Activated CD4-positive, alpha-beta T cell treated with anti-CD3 and anti-CD28 coated beads, Interleukin-2, amount 50 U/mL, for 48 hours (primary cell): Measurements from ENCODE around the gene RASGRP1.
A peak's percentile ranks its signal among the peaks of the same experiment; 100 is the strongest.

Experiments used
- DNase-seq, 2 experiments: peaks; one replicate each; pipeline ENCODE4 v3.0.0-alpha.2; 2020

The RASGRP1 gene

GRCh38 chr15:38535491-38536200, 29.0 kb downstream of the RASGRP1 start:
- DNase-seq = no peak

DNA sequence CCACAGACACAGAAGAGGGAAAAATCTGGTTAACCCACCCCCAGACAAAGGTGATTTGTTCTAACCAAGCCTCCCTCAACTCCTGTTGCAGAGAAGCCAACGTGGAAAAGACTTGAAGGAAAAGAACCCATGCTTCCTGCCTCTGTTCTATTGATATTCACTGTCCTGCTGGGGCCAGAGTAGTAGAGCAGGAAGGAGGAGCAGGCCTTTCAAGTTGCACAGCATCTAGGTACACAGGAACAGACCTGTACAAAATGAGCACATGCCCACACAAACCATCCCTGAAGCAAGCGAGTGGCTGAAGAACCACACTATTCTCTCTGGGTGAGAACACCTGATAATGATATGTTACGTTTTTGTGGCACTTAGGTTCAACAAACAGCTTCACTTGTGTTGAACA, 29.9 kb downstream of the RASGRP1 start:
- DNase-seq = no peak

GRCh38 chr15:38533926-38534325, 30.7 kb downstream of the RASGRP1 start:
- no peak for DNase-seq

DNA sequence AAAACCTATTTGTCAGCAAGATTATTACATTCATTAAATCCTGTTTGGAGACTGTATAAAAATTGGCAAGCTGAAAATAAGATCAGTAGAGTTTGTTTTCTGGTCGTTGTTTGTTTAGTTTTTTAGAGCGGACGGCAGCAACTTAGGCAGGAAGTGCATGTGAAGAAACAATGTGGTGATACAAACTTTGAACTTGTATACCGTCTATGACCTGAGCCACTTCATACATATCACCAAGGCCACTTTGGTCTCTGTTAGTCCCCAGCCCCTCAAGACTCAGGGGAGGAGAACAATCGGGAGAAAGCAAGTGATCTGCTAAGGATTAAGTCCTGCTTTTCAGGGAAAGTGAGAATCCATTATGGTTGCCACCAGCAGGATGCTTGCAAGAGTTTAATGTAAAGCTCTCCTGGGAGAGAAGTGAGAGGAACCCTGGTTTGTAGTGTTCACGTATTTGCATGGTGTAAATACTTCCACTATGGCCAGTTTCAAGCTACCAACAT, 31.1 kb downstream of the RASGRP1 start:
- no peak for DNase-seq

GRCh38 chr15:38532728-38533127, 31.9 kb downstream of the RASGRP1 start:
- DNase-seq = no peak

DNA sequence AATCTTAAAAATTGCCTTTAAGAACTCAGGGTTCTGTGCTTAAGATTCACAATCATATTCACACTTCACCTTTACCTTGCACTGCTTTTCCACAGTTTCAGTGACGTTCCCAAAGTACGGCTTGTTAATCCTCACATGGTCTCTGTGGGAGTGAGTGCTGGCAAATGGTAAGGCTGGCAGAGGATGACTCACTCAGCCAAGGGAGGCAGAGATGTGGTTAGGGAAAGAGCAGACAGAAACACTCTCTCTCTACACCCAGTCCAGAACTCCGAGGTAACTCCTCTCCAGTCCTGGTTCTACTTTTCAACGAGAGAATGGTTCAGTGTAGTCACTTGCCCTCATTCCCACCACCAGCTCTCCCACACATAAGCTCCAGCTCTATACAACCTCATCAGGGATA, 33.1 kb downstream of the RASGRP1 start:
- DNase-seq = no peak

GRCh38 chr15:38530113-38530512, 34.5 kb downstream of the RASGRP1 start:
- DNase-seq = peak; percentile 31 to 49

- DNase-seq = no peak
Measured at GRCh38 chr15:38528294-38528693, 36.3 kb downstream of the RASGRP1 start.

GRCh38 chr15:38526158-38526557, 38.5 kb downstream of the RASGRP1 start:
- no peak for DNase-seq

DNA sequence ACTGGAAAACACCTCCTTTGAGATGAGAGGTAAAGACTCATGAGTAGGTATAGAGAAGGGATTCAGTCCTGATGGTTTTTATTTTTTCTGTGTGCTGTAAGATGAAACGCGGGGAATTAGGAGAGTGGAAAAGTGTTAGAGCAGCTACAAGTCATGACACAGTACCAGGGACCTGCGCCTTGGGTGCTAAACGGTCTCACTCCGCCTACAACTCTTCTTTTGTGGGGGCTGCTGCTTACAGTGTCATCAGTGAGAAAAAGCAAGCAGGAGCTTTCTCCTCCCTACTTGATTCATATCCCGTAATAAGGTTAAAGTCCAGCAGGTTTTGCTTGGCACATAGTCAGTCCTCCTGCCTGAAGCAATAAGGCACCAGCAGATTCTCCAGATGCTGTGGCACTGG, 39.1 kb downstream of the RASGRP1 start:
- DNase-seq = no peak

DNA sequence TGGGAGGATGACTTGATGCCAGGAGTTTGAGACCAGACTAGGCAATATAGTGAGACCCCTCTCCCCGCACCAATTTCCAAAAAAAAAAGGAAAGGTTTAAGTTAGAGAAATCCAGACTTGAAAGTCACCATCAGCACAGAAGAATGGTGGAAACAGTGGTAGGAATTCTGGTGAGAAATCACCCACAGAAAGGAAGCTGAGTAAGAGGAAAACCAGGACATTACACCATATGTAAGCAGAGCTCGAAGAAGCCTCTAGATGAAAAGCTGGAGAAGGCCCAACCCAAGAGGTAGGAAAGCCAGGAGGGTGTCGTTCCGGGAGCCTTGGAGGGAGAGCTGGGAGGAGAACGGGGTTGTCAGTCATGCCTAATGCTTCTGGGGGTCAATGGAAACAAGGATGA, 40.5 kb downstream of the RASGRP1 start:
- DNase-seq = no peak

- DNase-seq = no peak
Measured at GRCh38 chr15:38522922-38523321, 41.7 kb downstream of the RASGRP1 start.

DNA sequence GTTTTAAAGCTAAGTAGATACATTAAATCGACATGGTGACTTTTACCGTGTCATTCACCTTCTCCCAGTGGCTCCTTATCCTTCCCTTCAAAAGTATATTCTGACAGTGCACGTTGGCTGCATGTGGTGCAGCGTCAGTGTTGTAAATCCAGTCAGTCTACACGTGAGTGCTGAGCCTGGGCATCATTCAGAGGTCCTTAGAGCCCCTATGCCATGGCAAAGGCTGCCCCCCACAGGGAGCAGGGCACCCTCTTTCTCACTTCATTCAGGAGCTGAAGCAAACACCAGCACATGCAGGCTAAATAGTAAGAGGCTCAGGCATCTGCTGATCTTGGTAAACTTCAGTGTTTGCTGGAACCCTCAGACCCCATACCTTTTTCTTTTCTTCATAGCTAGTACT, 43.3 kb downstream of the RASGRP1 start:
- no peak for DNase-seq

GRCh38 chr15:38520035-38520434, 44.6 kb downstream of the RASGRP1 start:
- no peak for DNase-seq

- DNase-seq = no peak
Measured at GRCh38 chr15:38518084-38518483, 46.5 kb downstream of the RASGRP1 start.

GRCh38 chr15:38517312-38517975, 47.2 kb downstream of the RASGRP1 start:
- DNase-seq = no peak

GRCh38 chr15:38516626-38517025, 48.0 kb downstream of the RASGRP1 start:
- DNase-seq = no peak

DNA sequence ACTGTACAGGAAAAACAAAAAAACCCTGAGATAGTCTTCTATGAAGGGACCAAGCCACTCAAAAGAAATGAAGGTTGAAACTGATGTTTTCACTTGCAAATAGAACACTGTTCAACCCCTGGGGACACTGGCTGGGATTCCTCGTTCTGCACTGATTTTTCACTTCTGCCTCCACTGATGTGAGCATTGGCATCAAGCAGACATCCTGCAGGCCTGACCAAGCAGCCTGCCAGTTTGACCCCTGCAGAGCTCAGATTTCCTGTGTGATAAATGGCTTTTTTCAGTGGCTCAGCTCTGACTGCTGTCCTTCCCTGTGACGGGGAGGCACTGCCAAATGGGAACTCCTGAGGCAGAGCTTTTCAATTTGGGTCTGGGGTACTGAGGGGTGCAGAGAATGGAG, 50.0 kb downstream of the RASGRP1 start:
- DNase-seq = no peak

DNA sequence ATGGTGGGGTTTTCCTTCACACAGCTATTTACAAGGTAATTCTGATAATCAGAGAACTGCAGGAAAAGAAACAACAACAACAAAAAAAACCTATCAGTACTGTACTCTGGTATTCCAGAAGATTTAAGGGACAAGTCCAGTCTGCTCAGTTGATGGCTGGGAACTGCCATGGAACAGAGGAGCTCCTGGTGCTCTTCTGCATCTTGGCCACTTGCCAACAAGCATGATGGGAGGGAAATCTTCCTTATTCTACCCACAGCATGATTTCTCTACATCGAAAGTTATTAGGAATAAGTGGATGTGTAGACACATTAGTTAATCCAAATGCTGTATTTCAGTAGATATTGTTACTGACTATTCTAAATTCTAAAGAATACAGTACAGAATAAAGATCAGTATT, 51.7 kb downstream of the RASGRP1 start:
- DNase-seq = no peak

- no peak for DNase-seq
Measured at GRCh38 chr15:38509152-38509551, 55.5 kb downstream of the RASGRP1 start.

DNA sequence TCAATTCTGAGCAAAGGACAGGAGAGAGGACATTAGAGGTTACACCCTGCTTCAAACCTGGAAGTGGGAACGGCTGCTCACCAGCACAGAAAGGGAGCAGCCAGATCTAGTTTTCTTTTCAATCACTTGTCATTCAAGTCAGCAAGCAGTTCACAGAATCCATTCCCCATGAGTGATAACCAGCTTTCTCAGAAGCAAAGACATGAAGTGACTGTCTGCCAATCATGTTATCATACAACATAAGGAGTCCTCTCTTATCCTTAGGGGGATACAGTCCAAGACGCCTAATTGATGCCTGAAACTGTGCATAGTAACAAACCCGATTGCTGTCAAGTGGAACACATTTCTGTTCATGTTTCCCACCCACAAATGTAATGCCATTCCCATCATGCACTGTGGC, 56.0 kb downstream of the RASGRP1 start:
- DNase-seq = no peak

DNA sequence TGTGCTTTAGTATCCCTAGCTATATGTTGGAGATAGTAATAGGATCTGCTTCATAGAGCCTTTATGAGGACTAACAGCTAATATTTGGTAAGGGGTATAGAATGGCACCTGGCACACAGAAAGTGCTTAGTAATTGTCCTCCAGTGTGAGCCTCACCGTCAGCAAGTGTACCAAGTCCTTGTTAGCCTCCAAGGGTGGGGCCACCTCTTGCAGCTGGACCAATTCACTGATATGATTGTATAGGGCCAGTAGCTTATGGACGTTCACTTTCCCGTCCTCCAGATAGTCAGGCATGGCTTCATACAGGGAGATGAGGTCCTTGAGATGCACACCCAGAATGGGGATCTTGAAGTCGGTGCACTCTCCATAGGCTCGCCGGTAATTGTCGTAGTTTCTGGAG, 57.0 kb downstream of the RASGRP1 start:
- DNase-seq = no peak

DNA sequence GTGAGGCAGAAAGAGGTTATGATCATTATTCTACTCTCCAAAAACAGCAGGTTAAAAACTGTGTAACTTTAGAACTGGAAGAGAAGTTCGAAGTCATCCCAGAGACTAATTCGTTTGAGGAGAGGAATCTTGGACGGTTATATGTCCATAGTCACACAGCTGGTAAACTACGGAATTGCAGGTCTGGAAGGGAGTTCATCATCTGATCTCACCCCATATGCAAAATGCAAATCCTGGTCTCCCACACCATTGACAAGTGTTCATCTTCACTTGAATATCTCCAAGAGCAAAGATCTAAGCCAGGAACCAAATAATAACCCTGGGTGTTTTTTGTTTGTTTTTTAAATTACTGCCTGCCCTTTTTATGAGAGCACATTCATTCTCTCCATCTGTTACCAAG, 57.6 kb downstream of the RASGRP1 start:
- no peak for DNase-seq

DNA sequence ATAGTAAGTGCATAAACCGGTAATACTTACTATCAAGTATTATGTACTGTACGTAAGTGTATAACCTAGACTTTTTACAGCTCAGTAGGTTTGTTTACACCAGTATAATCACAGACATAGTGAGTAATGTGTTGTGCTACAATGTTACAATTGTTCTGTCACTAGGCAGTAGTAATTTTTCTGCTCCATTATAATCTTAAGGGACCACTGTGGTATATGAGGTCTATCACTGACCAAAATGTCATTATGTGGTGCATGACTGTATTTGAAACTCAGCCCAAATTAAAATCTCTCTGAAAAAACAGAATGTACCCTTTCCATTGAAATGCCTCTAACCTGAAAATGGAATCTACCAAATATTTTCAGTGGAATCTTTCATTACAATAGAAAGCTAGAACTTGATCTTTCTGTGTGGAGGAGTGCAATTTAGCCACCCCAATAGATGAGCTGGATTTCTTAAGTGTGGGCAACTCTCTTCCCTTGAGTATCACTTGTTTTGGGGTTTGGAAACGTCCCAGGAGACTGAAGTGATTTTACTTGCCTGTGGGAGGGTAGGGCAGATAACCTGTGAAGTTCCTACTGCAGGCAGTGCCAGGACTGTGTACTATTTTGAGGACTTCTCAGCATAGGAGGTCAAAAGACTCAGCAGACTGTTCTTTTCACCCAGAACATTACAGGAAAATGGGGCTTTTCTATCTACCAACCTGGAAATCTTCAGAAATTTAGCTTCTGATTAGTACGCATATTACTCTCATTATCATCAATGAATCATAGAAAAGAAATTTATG, 59.7 kb downstream of the RASGRP1 start:
- no peak for DNase-seq
